ENCODE results near the gene PIGH. TPM values are rescaled to one million over a fixed set of nuclear protein-coding genes. Genes with fewer than 3 reads are reported as not detected.

Gene PIGH
- total and polyA plus RNA-seq, 10 of the 15 experiments (the other 5 are each of a cell fraction or from before 2014, with no cell fraction given): 15.5 to 46.6 (median 22.3) TPM

DNA sequence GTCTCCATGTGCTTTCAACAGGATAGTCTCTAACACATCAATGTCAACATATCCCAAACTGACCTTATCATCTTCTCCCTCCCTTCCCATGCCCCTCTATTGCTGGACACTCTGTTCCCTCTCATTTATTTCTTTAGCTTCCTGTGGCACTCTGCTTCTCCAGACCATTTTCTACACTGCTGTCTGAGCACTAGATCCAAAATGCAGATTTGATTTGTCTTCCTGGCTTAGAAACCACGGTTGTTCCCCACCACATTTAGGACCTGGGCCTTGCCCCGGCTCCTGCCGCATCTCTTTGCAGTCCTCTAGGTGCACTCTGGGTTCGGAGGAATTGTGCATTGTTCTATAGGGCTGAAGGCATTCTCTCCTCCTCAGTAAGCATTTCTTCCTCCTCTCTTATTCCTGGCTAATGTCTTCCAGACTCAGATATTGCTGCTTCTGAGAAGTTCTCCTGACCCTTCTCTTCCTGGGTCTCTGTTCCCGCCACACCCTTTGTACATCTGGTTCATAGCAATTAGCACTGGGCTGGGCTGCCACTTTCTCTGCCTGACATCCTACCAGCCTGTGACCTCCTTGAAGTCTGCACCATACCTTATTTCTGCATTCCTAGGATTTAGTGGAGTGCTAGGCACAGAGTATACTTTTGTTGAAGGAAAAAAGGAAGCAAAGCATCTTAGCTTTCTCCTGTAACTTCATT, 33.5 kb upstream of the PIGH start:
- Histone ChIP-seq H3K36me3 (ENCODE audit: control insufficient read depth in 2 of 2, insufficient read depth in 2 of 2, low read length in 1 of 2) (no peaks in the 10 kb centered on the region), H3K27ac (ENCODE audit: control insufficient read depth, insufficient read depth) (no peak overlapping the region), H3K4me3 (no peak overlapping the region), H4K20me1 (ENCODE audit: control insufficient read depth, insufficient read depth) (no peaks in the 10 kb centered on the region), H2AFZ (ENCODE audit: control insufficient read depth, low read depth, low read length) (no peak overlapping the region), H3K9ac (ENCODE audit: control insufficient read depth, insufficient read depth, low read length) (no peak overlapping the region), H3K79me2 (ENCODE audit: control insufficient read depth, insufficient read depth, low read length) (no peaks in the 10 kb centered on the region), H3K4me1 (ENCODE audit: control insufficient read depth, insufficient read depth, low read length) (no peaks in the 10 kb centered on the region), H3K4me2 (ENCODE audit: control insufficient read depth, insufficient read depth) (no peak overlapping the region), H3K9me3 (replicated peaks; ENCODE audit: control insufficient read depth, insufficient read depth, low read length) (no peaks in the 10 kb centered on the region), H3K27me3 (replicated peaks in 1 of 2; ENCODE audit: control insufficient read depth in 2 of 2, insufficient read depth in 2 of 2, low read length in 1 of 2) (no peaks in the 10 kb centered on the region)
- intact Hi-C loops (cut with micrococcal nuclease; ENCODE audit: unreplicated experiment): no loop called here
- SMC1A ChIA-PET (ENCODE audit: uncharacterized antibody, unreplicated experiment): no interaction called here
- DNase-seq (ENCODE audit: low read depth, low spot score): no peak
- in situ Hi-C loops (cut with MboI): no loop called here
- no peak for TF ChIP-seq MYB (IDR thresholded peaks at IDR 0.05; ENCODE audit: borderline replicate concordance, low read depth, low read length)
- TF ChIP-seq NR2C2 (IDR thresholded peaks at IDR 0.05; ENCODE audit: borderline replicate concordance, control insufficient read depth, insufficient read length, low read depth): no peak
- no peak for TF ChIP-seq GABPA (IDR thresholded peaks at IDR 0.05; ENCODE audit: low read depth)
- no peak for TF ChIP-seq MEF2A (IDR thresholded peaks at IDR 0.05; ENCODE audit: insufficient read depth, low read depth, low read length)
- no peak for TF ChIP-seq PAX8 (IDR thresholded peaks at IDR 0.05)
- TF ChIP-seq, protein P1, sequence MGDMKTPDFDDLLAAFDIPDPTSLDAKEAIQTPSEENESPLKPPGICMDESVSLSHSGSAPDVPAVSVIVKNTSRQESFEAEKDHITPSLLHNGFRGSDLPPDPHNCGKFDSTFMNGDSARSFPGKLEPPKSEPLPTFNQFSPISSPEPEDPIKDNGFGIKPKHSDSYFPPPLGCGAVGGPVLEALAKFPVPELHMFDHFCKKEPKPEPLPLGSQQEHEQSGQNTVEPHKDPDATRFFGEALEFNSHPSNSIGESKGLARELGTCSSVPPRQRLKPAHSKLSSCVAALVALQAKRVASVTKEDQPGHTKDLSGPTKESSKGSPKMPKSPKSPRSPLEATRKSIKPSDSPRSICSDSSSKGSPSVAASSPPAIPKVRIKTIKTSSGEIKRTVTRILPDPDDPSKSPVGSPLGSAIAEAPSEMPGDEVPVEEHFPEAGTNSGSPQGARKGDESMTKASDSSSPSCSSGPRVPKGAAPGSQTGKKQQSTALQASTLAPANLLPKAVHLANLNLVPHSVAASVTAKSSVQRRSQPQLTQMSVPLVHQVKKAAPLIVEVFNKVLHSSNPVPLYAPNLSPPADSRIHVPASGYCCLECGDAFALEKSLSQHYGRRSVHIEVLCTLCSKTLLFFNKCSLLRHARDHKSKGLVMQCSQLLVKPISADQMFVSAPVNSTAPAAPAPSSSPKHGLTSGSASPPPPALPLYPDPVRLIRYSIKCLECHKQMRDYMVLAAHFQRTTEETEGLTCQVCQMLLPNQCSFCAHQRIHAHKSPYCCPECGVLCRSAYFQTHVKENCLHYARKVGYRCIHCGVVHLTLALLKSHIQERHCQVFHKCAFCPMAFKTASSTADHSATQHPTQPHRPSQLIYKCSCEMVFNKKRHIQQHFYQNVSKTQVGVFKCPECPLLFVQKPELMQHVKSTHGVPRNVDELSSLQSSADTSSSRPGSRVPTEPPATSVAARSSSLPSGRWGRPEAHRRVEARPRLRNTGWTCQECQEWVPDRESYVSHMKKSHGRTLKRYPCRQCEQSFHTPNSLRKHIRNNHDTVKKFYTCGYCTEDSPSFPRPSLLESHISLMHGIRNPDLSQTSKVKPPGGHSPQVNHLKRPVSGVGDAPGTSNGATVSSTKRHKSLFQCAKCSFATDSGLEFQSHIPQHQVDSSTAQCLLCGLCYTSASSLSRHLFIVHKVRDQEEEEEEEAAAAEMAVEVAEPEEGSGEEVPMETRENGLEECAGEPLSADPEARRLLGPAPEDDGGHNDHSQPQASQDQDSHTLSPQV (IDR thresholded peaks at IDR 0.05): no peak
- TF ChIP-seq, protein P2, sequence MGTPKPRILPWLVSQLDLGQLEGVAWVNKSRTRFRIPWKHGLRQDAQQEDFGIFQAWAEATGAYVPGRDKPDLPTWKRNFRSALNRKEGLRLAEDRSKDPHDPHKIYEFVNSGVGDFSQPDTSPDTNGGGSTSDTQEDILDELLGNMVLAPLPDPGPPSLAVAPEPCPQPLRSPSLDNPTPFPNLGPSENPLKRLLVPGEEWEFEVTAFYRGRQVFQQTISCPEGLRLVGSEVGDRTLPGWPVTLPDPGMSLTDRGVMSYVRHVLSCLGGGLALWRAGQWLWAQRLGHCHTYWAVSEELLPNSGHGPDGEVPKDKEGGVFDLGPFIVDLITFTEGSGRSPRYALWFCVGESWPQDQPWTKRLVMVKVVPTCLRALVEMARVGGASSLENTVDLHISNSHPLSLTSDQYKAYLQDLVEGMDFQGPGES (IDR thresholded peaks at IDR 0.05): no peak
- no TSS peak for BruUV-seq (replicated peaks)
- WGBS (ENCODE audit: insufficient coverage, insufficient replicate concordance, low lambda C conversion rate, missing lambda C conversion rate): 69% methylated on average over 5 of the region's 5 CpGs
- CTCF ChIA-PET: interaction anchor here (1.2 kb wide), 1 partner anchor 71 kb away, joined by 8 read pairs; no protein-coding TSS in a partner anchor
- ATAC-seq: no peak
- no peak for FAIRE-seq
- RAD21 ChIA-PET (ENCODE audit: unreplicated experiment): interaction anchor here (1.6 kb wide), 1 partner anchor 15 kb away, joined by 6 read pairs; no protein-coding TSS in a partner anchor
- POLR2A ChIA-PET: interaction anchor here (0.7 to 0.9 kb wide), 2 partner anchors 60 to 1171 kb away, joined by 3 to 4 read pairs; no protein-coding TSS in a partner anchor
